CD4-positive, CD25-positive, alpha-beta regulatory T cell (primary cell): Measurements from ENCODE around the gene HSD17B1. TPM values are rescaled to one million over a fixed set of nuclear protein-coding genes. Genes with fewer than 3 reads are reported as not detected.

ENCODE experiments used
- ATAC-seq, 2 donors: fragments of 150-1000 bp; cut with Tn5 transposase; one replicate each; pipeline ENCODE4 v1.10.0; 2021; ENCODE audit warnings: low read depth in 2 of 2, moderate number of reproducible peaks in 2 of 2, moderate library complexity in 1 of 2
- DNase-seq, 3 donors: peaks; one replicate each; pipeline versions ENCODE4 v3.0.0 to v3.0.0-alpha.2; 2012 to 2022; ENCODE audit warnings: mixed read lengths in 1 of 3
- H3K27ac ChIP-seq: one replicate; pipeline ENCODE4 v1.7.0; 2013; ENCODE audit warnings: mild to moderate bottlenecking, low read length; ENCODE audit not compliant: insufficient read depth, poor library complexity, severe bottlenecking
- H3K27me3 ChIP-seq: one replicate; pipeline ENCODE4 v1.7.0; 2013; ENCODE audit warnings: low read length; ENCODE audit not compliant: control insufficient read depth, insufficient read depth
- H3K36me3 ChIP-seq: one replicate; pipeline ENCODE4 v1.7.0; 2013; ENCODE audit warnings: mild to moderate bottlenecking, low read length, moderate library complexity; ENCODE audit not compliant: control insufficient read depth, insufficient read depth
- H3K4me1 ChIP-seq: 2 replicates; pipeline ENCODE4 v1.7.0; 2013; ENCODE audit warnings: mild to moderate bottlenecking, low read length; ENCODE audit not compliant: insufficient read depth, control insufficient read depth, poor library complexity, severe bottlenecking
- H3K4me3 ChIP-seq: one replicate; pipeline ENCODE4 v1.7.0; 2013; ENCODE audit warnings: low read depth, mild to moderate bottlenecking, low read length, moderate library complexity
- H3K9me3 ChIP-seq, 2 experiments: 1 replicate in 1 of 2; 2 replicates in 1 of 2; pipeline ENCODE4 v1.7.0; 2013; ENCODE audit warnings: low read length in 2 of 2, mild to moderate bottlenecking in 1 of 2, moderate library complexity in 1 of 2; ENCODE audit not compliant: control insufficient read depth in 2 of 2
- H3K27ac Mint-ChIP-seq, 3 donors: one replicate each; pipeline ENCODE4 v1.8.0; 2020 to 2022; ENCODE audit warnings: mild to moderate bottlenecking in 3 of 3, mixed read lengths in 3 of 3, moderate library complexity in 2 of 3
- H3K27me3 Mint-ChIP-seq: one replicate; pipeline ENCODE4 v1.8.0; 2022; ENCODE audit warnings: mild to moderate bottlenecking, mixed read lengths
- H3K36me3 Mint-ChIP-seq: one replicate; pipeline ENCODE4 v1.8.0; 2020; ENCODE audit warnings: mixed read lengths
- H3K4me1 Mint-ChIP-seq, 4 donors: one replicate each; pipeline ENCODE4 v1.8.0; 2020 to 2022; ENCODE audit warnings: mixed read lengths in 4 of 4, mild to moderate bottlenecking in 1 of 4
- H3K4me3 Mint-ChIP-seq, 4 donors: one replicate each; pipeline ENCODE4 v1.8.0; 2020 to 2022; ENCODE audit warnings: mild to moderate bottlenecking in 4 of 4, mixed read lengths in 4 of 4, moderate library complexity in 3 of 4
- H3K9me3 Mint-ChIP-seq, 7 donors: one replicate each; pipeline ENCODE4 v1.8.0; 2020 to 2022; ENCODE audit warnings: mixed read lengths in 7 of 7, mild to moderate bottlenecking in 3 of 7, moderate library complexity in 2 of 7
- polyA plus RNA-seq, 4 donors: library from polyadenylated mRNA; unstranded; fragments of 300-500 nt; fragmentation: Illumina TruSeq; gene quantifications; one replicate each; pipeline ENCODE4 v1.2.3, GENCODE V29; 2021
- total RNA-seq: library from RNA; stranded (reverse); gene quantifications from one replicate; pipeline ENCODE4 v1.2.3, GENCODE V29; 2022

Gene HSD17B1
- total and polyA plus RNA-seq, 5 donors from 2014 or later: 0.30 to 0.91 (median 0.62) TPM

GRCh38 chr17:42577532-42578281 lies 25.0 kb downstream of the HSD17B1 start, which contains the start of gene PSMC3IP:
TSS of gene PSMC3IP (minus strand) at chr17:42577729. CDS start at chr17:42577686, 43 bp downstream.
- ATAC-seq (peak; percentile 94 to 95), DNase-seq (peak; percentile 88 to 95 (median 89))
- peak within 1 kb of the TSS; percentile 87 to 99 (median 98) for H3K4me3 Mint-ChIP-seq
- no peaks in the 10 kb centered on the region for H3K27me3 Mint-ChIP-seq
- Histone ChIP-seq H3K9me3 (no peaks in the 10 kb centered on the region), H3K27me3 (no peaks in the 10 kb centered on the region), H3K27ac (peak within 1 kb of the TSS; percentile 69), H3K4me3 (peak within 1 kb of the TSS; percentile 90), H3K4me1 (peaks cover 19% of the 10 kb centered on the region), H3K36me3 (peaks cover 49% of the 10 kb centered on the region)
- peaks cover 9 to 35% (median 26%) of the 10 kb centered on the region in 4 donors for H3K4me1 Mint-ChIP-seq
- peak within 1 kb of the TSS; percentile 85 to 96 (median 96) for H3K27ac Mint-ChIP-seq
- no peaks in the 10 kb centered on the region for H3K9me3 Mint-ChIP-seq
- H3K36me3 Mint-ChIP-seq: peaks cover 18% of the 10 kb centered on the region

- DNase-seq (peak; percentile 58 to 75 (median 62)), ATAC-seq (peak; percentile 35 to 43)
- no peaks in the 10 kb centered on the region for H3K9me3 Mint-ChIP-seq
- H3K4me1 ChIP-seq: peaks cover 19% of the 10 kb centered on the region
- H3K4me1 Mint-ChIP-seq: peaks cover 7 to 34% (median 25%) of the 10 kb centered on the region in 4 donors
- H3K27me3 Mint-ChIP-seq: no peaks in the 10 kb centered on the region
- H3K9me3 ChIP-seq: no peaks in the 10 kb centered on the region
- H3K36me3 Mint-ChIP-seq: peaks cover 21% of the 10 kb centered on the region
- H3K4me3 Mint-ChIP-seq: peak overlapping the region; percentile 87 to 99 (median 98)
- H3K27me3 ChIP-seq: no peaks in the 10 kb centered on the region
- peak overlapping the region; percentile 85 to 96 (median 94) for H3K27ac Mint-ChIP-seq
- H3K36me3 ChIP-seq: peaks cover 49% of the 10 kb centered on the region
- H3K27ac ChIP-seq: peak overlapping the region; percentile 69
- H3K4me3 ChIP-seq: peak overlapping the region; percentile 90
Measured at GRCh38 chr17:42578282-42578869, 25.7 kb downstream of the HSD17B1 start.

- no peak overlapping the region for H3K4me3 ChIP-seq
- Mint-ChIP-seq H3K27ac (peak overlapping the region; percentile 25 to 64 (median 58)), H3K36me3 (peaks cover 18% of the 10 kb centered on the region), H3K27me3 (no peaks in the 10 kb centered on the region), H3K4me1 (peaks cover 4 to 33% (median 20%) of the 10 kb centered on the region in 4 donors), H3K9me3 (no peaks in the 10 kb centered on the region), H3K4me3 (peak overlapping the region in 3 of 4 donors; percentile 56 to 70 (median 69))
- DNase-seq: no peak
- H3K9me3 ChIP-seq: no peaks in the 10 kb centered on the region
- no peak overlapping the region for H3K27ac ChIP-seq
- H3K27me3 ChIP-seq: no peaks in the 10 kb centered on the region
- ATAC-seq: no peak
- H3K4me1 ChIP-seq: peaks cover 19% of the 10 kb centered on the region
- H3K36me3 ChIP-seq: peaks cover 51% of the 10 kb centered on the region
Measured at GRCh38 chr17:42579794-42580551, 27.2 kb downstream of the HSD17B1 start.

GRCh38 chr17:42581744-42582270 lies 29.1 kb downstream of the HSD17B1 start:
- H3K36me3 ChIP-seq: peaks cover 67% of the 10 kb centered on the region
- peaks cover 21% of the 10 kb centered on the region for H3K36me3 Mint-ChIP-seq

GRCh38 chr17:42584880-42585279 lies 32.2 kb downstream of the HSD17B1 start:
- H3K4me3 ChIP-seq: no peak overlapping the region
- no peaks in the 10 kb centered on the region for H3K4me1 ChIP-seq
- H3K27ac ChIP-seq: no peak overlapping the region
- H3K9me3 ChIP-seq: no peaks in the 10 kb centered on the region
- Mint-ChIP-seq H3K4me1 (peaks cover 0 to 18% (median 10%) of the 10 kb centered on the region in 4 donors), H3K27ac (peak overlapping the region in 1 of 3 donors; percentile 26), H3K36me3 (peaks cover 27% of the 10 kb centered on the region), H3K27me3 (no peaks in the 10 kb centered on the region), H3K9me3 (no peaks in the 10 kb centered on the region), H3K4me3 (no peak overlapping the region)
- no peak for ATAC-seq
- H3K36me3 ChIP-seq: peaks cover 92% of the 10 kb centered on the region
- DNase-seq: no peak
- no peaks in the 10 kb centered on the region for H3K27me3 ChIP-seq

More at GRCh38 chr17:42581744-42582270, 29.1 kb downstream of the HSD17B1 start:
- Histone ChIP-seq H3K4me1 (peaks cover 19% of the 10 kb centered on the region), H3K27ac (no peak overlapping the region), H3K4me3 (no peak overlapping the region), H3K9me3 (no peaks in the 10 kb centered on the region), H3K27me3 (no peaks in the 10 kb centered on the region)
- ATAC-seq: no peak
- Mint-ChIP-seq H3K27ac (no peak overlapping the region), H3K4me3 (no peak overlapping the region), H3K4me1 (peaks cover 0 to 29% (median 20%) of the 10 kb centered on the region in 4 donors), H3K27me3 (no peaks in the 10 kb centered on the region), H3K9me3 (no peaks in the 10 kb centered on the region)
- no peak for DNase-seq

- H3K4me1 ChIP-seq: no peaks in the 10 kb centered on the region
- no peak overlapping the region for H3K4me3 Mint-ChIP-seq
- ATAC-seq (no peak), DNase-seq (no peak)
- no peaks in the 10 kb centered on the region for H3K27me3 Mint-ChIP-seq
- H3K36me3 Mint-ChIP-seq: peaks cover 27% of the 10 kb centered on the region
- H3K4me3 ChIP-seq: no peak overlapping the region
- no peaks in the 10 kb centered on the region for H3K9me3 Mint-ChIP-seq
- H3K9me3 ChIP-seq: no peaks in the 10 kb centered on the region
- no peak overlapping the region for H3K27ac ChIP-seq
- H3K4me1 Mint-ChIP-seq: peaks cover 0 to 18% (median 10%) of the 10 kb centered on the region in 4 donors
- no peaks in the 10 kb centered on the region for H3K27me3 ChIP-seq
- peaks cover 93% of the 10 kb centered on the region for H3K36me3 ChIP-seq
- H3K27ac Mint-ChIP-seq: peak overlapping the region in 1 of 3 donors; percentile 23
Measured at GRCh38 chr17:42585353-42585752, 32.6 kb downstream of the HSD17B1 start.

GRCh38 chr17:42586514-42587230 lies 33.9 kb downstream of the HSD17B1 start:
- Mint-ChIP-seq H3K9me3 (no peaks in the 10 kb centered on the region), H3K4me3 (no peak overlapping the region), H3K27me3 (no peaks in the 10 kb centered on the region), H3K27ac (peak overlapping the region in 2 of 3 donors; percentile 73 to 76), H3K4me1 (peaks cover 0 to 19% (median 11%) of the 10 kb centered on the region in 4 donors), H3K36me3 (peaks cover 28% of the 10 kb centered on the region)
- Histone ChIP-seq H3K36me3 (peaks cover 94% of the 10 kb centered on the region), H3K27me3 (no peaks in the 10 kb centered on the region), H3K4me1 (no peaks in the 10 kb centered on the region), H3K9me3 (no peaks in the 10 kb centered on the region), H3K4me3 (no peak overlapping the region), H3K27ac (no peak overlapping the region)
- DNase-seq: no peak
- ATAC-seq: no peak
